Vagina (tissue), 2 donors: ENCODE results near the gene ZFHX3.

ENCODE experiments used
- CTCF ChIP-seq, 3 experiments: fragments of 450-650 bp in 2 of 3; fragments of 200-600 bp in 1 of 3; sonication (generic) in 1 of 3; IDR thresholded peaks; one replicate each; pipeline ENCODE4 v1.5.1; 2017 to 2019; ENCODE audit warnings: antibody characterized with exemption in 3 of 3, mild to moderate bottlenecking in 2 of 3, moderate library complexity in 2 of 3
- POLR2A ChIP-seq, 2 donors: fragments of 450-650 bp; IDR thresholded peaks; one replicate each; pipeline ENCODE4 v1.6.1; 2017; ENCODE audit warnings: antibody characterized with exemption in 2 of 2, mild to moderate bottlenecking in 2 of 2, moderate library complexity in 2 of 2
- POLR2AphosphoS5 ChIP-seq, 2 donors: sonication (generic); formaldehyde crosslinking; IDR thresholded peaks; one replicate each; pipeline ENCODE4 v1.9.0; 2017; ENCODE audit warnings: antibody characterized with exemption in 2 of 2, mild to moderate bottlenecking in 2 of 2, low read depth in 1 of 2; ENCODE audit not compliant: insufficient read depth in 1 of 2

- TF ChIP-seq CTCF (IDR thresholded peaks at IDR 0.05) (no peak), POLR2A (IDR thresholded peaks at IDR 0.05) (no peak), POLR2AphosphoS5 (IDR thresholded peaks at IDR 0.05; ENCODE audit: insufficient read depth in 1 of 2, low read depth in 1 of 2) (no peak)
These were observed 144.8 kb downstream of the ZFHX3 start for GRCh38 chr16:72903176-72903575.
